HG02759 (cell line): ENCODE results near the gene SNX24.

Experiments
- ATAC-seq: cut with Tn5 transposase; IDR thresholded peaks from one replicate; pipeline ENCODE4 v1.9.1; 2021; ENCODE audit warnings: mild to moderate bottlenecking, moderate library complexity; ENCODE audit not compliant: unreplicated experiment

The SNX24 gene

DNA sequence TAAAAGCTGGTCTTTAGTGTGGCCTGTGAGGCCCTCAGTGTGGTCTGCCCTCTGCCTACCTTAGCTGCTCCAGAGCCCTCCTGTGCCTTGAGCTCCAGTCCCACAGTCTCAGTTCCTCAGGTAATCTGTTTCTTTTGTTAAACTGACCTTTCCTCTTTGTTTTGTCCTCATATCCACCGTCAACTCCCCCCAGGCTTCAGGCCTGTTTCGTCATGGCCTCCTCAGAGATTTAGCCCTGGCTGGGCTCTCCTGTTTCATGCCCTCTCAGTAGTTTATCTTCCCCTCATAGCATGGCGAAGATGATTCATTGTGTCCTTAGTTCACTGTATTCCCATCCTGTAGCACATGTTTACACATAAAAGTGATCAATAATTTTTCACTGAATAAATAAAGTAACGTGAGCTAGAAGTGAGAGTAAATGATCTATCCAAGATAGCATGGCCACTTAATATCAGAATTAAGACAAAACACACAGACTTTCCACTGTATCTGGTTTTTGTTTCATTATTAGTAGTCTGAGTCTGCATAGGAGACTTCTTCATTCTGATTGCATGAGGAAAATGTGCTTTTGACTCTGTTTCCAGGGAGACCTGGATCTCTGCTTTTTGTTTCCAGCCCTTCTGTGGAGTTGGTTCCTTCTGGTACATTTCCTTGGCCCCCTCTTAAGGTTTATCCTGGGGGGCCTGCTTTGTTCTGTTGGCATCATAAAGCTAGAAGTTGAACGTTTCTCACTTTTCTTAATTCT is 70.5 kb downstream of the SNX24 start:
- ATAC-seq = peak; percentile 94

DNA sequence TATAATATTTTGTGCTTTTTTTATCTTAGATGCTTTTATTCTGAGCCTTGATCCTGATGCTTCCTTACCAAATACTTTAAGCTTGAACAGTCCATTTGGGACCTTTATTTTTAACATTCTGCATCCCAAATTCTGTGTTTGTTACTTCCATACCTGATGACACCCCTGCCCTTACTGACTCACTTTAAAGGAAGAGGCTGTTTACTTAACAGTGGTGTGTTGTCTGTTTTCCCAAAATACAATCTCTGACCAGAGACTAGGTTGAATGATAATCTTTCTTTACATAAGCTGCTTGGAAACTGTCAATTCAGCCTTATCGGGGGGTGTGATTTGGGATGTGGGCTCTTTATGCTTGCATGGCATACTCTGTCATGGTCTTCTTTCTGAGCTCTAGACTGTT is 71.1 kb downstream of the SNX24 start:
- ATAC-seq = no peak

DNA sequence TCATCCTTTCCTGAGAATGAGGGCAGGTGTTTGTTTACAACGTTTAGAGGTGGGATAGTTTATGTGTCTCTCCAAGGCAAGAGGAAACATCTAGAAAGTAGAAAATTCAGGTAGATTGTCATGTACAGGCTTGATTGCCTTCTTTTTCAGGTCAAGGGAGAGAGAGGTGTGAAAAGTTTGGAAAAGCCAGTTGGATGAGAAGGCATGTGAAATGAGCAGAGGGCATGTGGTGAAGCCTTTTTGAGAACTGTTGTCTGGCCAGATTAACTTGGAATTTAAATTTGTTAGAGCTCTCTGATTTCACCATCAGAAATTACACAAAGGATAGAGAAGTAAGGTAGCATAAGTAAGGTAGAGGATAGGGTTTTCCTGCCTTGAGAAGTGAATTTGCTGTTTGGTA is 74.6 kb downstream of the SNX24 start:
- ATAC-seq = no peak

GRCh38 chr5:122921826-122922225 is 76.4 kb downstream of the SNX24 start:
- ATAC-seq = no peak

DNA sequence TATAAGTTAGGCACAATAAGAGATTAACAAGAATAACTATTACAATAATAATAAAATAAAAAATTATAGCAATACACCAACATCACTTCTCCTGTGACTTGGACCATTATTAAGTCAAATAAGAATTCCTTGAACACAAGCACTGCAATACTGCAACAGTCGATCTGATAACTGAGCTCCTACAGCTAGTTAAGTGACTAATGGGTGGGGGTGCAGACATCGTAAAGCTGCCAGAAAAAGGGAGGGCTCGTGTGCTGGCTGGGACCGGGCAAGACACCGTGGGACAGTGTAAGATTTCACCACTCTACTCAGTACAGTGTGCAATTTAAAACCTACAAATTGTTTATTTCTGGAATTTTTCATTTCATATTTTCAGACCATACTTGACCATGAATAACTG is 78.8 kb downstream of the SNX24 start:
- ATAC-seq = no peak

DNA sequence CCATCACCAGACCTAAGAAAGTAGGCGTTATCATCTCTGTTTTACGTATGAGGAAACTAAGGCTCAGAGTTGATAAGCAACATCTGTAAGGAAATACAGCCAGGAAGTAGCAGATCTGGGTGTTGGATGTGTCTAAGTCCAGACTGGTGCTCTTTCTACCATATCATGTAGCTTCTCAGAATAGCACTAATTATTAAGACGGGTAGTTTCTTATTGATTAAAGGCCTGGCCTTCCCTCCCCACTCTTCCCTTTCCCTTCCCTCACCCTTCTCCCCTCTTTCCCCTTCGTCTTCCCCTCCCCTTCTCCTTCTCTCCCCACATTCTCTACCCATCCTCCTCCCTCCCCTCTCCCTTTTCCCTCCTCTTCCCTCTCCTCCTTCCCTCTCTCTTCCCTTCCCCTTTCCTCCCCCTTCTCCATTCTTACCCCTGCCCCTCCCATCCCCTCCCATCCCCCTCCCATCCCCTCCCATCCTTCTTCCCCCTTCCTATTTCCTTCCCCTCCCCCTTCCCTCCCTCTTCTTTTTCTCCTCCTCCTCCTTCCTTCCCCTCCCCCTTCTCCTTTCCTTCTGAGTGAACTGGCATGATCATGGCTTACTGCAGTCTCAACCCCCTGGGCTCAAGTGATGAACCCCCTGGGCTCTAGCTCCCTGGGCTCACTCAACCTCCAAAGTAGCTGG is 79.4 kb downstream of the SNX24 start:
- ATAC-seq = no peak

- ATAC-seq = no peak
Measured at GRCh38 chr5:122929001-122929400, 83.6 kb downstream of the SNX24 start.

DNA sequence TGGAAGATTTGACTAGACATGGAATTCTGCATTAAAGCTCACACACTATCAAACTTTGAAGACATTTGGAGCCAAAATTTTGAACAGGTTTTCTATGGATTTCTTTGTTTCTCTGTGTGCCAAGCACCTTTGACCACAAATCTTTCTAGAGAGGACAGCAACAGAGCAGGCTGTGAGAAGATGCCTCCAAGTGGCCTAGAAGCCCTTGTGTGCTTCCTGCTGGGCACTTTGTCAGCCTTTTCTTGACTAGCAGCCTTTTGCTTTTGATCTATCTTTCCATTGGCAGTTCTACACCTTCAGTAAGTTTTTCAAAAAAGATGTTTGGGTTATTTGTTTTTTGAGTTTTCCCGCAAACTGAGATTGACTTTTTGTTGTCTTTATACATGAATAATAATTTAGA is 84.6 kb downstream of the SNX24 start:
- ATAC-seq = no peak

- ATAC-seq = no peak
Measured at GRCh38 chr5:122933956-122934355, 88.5 kb downstream of the SNX24 start.

GRCh38 chr5:122936088-122936487 is 90.7 kb downstream of the SNX24 start:
- ATAC-seq = no peak

DNA sequence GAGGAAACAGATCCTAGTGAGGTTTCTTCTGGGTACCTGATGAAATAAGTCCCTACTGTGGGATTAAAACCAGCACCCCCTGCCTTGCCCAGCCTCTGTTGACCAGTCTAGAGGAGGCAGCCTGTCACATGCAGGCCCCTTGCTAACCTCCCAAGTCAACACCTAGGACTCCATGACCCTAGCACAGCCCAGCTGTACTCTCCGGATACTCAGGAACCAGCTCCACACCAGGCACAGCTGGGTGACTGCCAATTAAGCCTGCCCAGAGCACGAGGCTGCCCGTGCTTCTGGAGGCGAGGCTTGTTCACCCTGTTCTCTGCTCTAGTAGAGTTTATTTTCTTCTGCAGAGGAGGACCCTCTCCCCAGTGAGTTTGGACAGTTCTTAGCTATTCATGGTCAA is 92.5 kb downstream of the SNX24 start:
- no peak for ATAC-seq

- no peak for ATAC-seq
Measured at GRCh38 chr5:122940890-122941289, 95.5 kb downstream of the SNX24 start.

- no peak for ATAC-seq
Measured at GRCh38 chr5:122941737-122942136, 96.3 kb downstream of the SNX24 start.

DNA sequence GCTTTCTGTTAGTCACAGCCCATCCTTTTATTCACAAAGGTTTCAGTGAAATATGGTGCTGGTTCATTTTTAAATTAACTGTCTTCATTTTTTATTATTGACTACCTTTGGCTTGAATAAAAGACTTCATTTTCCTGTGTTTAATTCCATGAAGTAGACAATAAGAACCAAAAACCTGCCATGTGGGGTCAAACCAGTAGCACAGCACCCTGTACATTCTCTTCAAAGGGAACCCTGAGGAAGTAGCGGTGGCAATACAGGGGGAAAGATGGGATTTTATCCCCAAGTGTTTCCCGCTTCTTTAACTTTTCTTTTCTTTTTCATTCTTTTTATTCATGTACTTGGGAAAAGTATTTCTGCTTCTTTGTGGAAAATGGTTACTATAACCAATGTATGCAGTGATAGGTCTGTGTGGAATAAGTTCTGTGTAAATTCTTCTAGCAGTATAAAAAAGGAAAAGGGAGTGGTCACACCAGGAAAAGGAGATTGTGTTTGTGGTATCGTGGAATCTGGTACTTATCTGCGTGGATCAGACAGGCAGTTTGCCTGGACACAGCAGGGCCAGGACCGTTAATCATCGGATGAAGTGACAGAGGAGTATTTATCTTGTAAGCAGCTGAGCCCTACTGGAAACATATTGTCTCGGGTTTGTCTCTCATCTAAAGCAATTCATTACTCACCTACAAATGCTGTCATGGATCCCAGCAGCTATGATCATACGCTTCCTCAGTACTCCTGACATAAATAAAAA is 96.9 kb downstream of the SNX24 start:
- ATAC-seq = no peak

GRCh38 chr5:122943050-122943698 is 97.8 kb downstream of the SNX24 start:
- no peak for ATAC-seq

GRCh38 chr5:122944051-122944450 is 98.6 kb downstream of the SNX24 start:
- ATAC-seq = no peak

DNA sequence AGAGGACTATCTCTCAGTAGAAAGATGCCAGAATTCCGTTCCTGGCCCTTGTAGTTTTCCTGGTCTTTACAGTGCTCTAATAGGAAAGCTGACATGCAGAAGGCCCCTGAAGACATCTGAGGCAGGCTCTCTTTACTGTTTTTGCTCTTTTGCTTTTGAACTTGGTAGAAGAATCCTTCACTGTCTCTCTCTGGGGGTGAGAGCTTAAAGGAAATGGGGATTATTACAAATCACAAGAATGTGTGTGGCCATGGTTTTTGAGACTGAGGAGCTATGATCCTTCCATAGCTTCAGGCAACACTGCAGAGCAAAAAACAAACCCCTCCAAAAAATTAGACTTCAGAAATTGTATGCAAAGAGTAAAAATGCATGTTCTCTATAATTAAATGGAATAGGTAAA is 102.0 kb downstream of the SNX24 start:
- no peak for ATAC-seq

GRCh38 chr5:122947772-122948171 is 102.4 kb downstream of the SNX24 start:
- no peak for ATAC-seq

DNA sequence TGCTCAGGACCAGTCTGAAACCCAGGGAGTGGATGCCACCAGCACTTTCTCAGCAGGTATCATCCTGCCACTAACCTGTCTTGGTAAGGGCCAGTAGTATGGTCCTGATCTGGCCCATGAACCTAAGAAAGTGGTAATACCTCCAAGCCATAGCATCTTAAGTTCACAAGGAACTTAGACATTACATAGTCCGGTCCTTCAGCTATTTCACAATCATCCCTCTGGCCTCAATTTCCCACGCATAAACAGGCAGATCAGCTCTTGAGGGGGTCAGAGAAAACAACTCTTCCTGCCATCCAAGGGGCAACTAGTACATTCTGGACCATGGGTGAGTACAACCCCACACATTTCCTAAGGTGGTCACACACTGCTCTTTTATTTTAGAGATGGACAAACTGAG is 102.9 kb downstream of the SNX24 start:
- ATAC-seq = no peak

GRCh38 chr5:122951658-122952057 is 106.2 kb downstream of the SNX24 start:
- ATAC-seq = no peak

DNA sequence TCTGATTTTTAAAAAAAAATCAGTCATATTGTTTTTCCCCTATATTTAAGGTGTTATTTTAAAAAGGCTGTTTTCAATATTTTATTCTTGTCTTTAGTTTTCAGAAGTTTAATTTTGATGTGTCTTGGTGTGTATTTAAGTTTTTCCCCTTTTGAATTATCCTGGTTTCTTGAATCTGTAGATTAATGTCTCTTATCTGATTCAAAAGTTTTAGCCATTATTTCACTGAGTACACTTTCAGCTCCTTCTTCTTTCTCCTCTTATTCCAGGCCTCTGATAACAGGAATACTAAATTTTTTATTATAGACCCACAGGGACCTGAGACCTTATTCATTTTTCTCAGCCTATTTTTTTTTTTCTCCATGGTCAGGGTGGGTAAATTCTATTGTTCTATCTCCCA is 109.3 kb downstream of the SNX24 start:
- no peak for ATAC-seq
